MCF 10A (cell line): ENCODE results near the gene HTN3. TPM values are rescaled to one million over a fixed set of nuclear protein-coding genes. Genes with fewer than 3 reads are reported as not detected.
"Not testable (repeated sequence)": the region's sequence is repeated elsewhere in the genome, so short reads cannot be mapped to it uniquely, and the experiment has no call there.

Experiments
- BruUV-seq: library from RNA; stranded (reverse); fragments of 400-500 nt; replicated peaks from 2 replicates; lab custom pipeline; 2021; lab: Mats Ljungman, UMichigan
- CTCF ChIA-PET: fragments of 300-600 bp; sonication (Branson Sonifier 250); formaldehyde crosslinking; extraction: SDS; loops from one replicate; lab custom pipeline; 2021; ENCODE audit warnings: antibody characterized with exemption, inconsistent platforms; lab: Yijun Ruan, JAX
- POLR2A ChIA-PET: fragments of 300-600, 350-650 bp; sonication (Branson Sonifier 250); formaldehyde crosslinking; extraction: SDS; loops from one replicate; lab custom pipeline; 2020; ENCODE audit warnings: antibody characterized with exemption, inconsistent platforms; lab: Yijun Ruan, JAX
- DNase-seq: peaks from one replicate; pipeline ENCODE4 v3.0.0-alpha.2; 2018; ENCODE audit not compliant: unreplicated experiment
- H3K27ac Mint-ChIP-seq: one replicate; pipeline ENCODE4 v1.8.0; 2022; ENCODE audit warnings: mild to moderate bottlenecking, low read depth, mixed read lengths; ENCODE audit not compliant: unreplicated experiment
- H3K27me3 Mint-ChIP-seq: one replicate; pipeline ENCODE4 v1.8.0; 2022; ENCODE audit warnings: mixed read lengths; ENCODE audit not compliant: insufficient read depth, unreplicated experiment
- H3K36me3 Mint-ChIP-seq: one replicate; pipeline ENCODE4 v1.8.0; 2022; ENCODE audit warnings: mild to moderate bottlenecking, moderate library complexity, mixed read lengths; ENCODE audit not compliant: insufficient read depth, unreplicated experiment
- H3K4me1 Mint-ChIP-seq: one replicate; pipeline ENCODE4 v1.8.0; 2022; ENCODE audit warnings: mixed read lengths; ENCODE audit not compliant: insufficient read depth, unreplicated experiment
- H3K4me3 Mint-ChIP-seq: one replicate; pipeline ENCODE4 v1.8.0; 2022; ENCODE audit warnings: mild to moderate bottlenecking, moderate library complexity, mixed read lengths; ENCODE audit not compliant: unreplicated experiment
- H3K9me3 Mint-ChIP-seq: one replicate; pipeline ENCODE4 v1.8.0; 2022; ENCODE audit warnings: mixed read lengths; ENCODE audit not compliant: unreplicated experiment
- CTCF ChIP-seq: fragments of 200-600 bp; IDR thresholded peaks from one replicate; pipeline ENCODE4 v1.8.0; 2022; ENCODE audit warnings: antibody characterized with exemption, mild to moderate bottlenecking; ENCODE audit not compliant: unreplicated experiment
- intact Hi-C: fragments of 100-400 bp; cut with micrococcal nuclease; formaldehyde crosslinking; loops from 2 replicates; pipeline ENCODE4 v1.14.1; 2022
- total RNA-seq: library from RNA; stranded (reverse); gene quantifications from 2 replicates; pipeline ENCODE4 v1.2.3, GENCODE V29; 2022

Gene HTN3
- total RNA-seq, 1 experiment from 2014 or later: not detected

- Mint-ChIP-seq H3K27ac (no peak overlapping the region), H3K4me1 (no peaks in the 10 kb centered on the region), H3K4me3 (no peak overlapping the region), H3K27me3 (peaks cover 42% of the 10 kb centered on the region), H3K36me3 (no peaks in the 10 kb centered on the region), H3K9me3 (no peaks in the 10 kb centered on the region)
- ChIA-PET CTCF (no interaction called here), POLR2A (no interaction called here)
- DNase-seq: no peak
- intact Hi-C loops: no loop called here
- no peak for TF ChIP-seq CTCF
- BruUV-seq: no TSS peak
Measured at GRCh38 chr4:70027011-70027410, 1.2 kb upstream of the HTN3 start.

GRCh38 chr4:70037559-70037958, 9.3 kb downstream of the HTN3 start:
- H3K27me3 Mint-ChIP-seq, H3K36me3 Mint-ChIP-seq, POLR2A ChIA-PET, H3K27ac Mint-ChIP-seq, H3K4me3 Mint-ChIP-seq, BruUV-seq, H3K4me1 Mint-ChIP-seq, intact Hi-C loops, DNase-seq: not testable (repeated sequence)
- peaks cover 17% of the 10 kb centered on the region for H3K9me3 Mint-ChIP-seq
- CTCF ChIA-PET: interaction anchor here (1.1 kb wide), 1 partner anchor 144 kb away, joined by 3 read pairs; no protein-coding TSS in a partner anchor

GRCh38 chr4:70039928-70040327, 11.7 kb downstream of the HTN3 start:
- H3K9me3 Mint-ChIP-seq, intact Hi-C loops, H3K4me1 Mint-ChIP-seq, BruUV-seq, CTCF ChIA-PET, H3K27me3 Mint-ChIP-seq, POLR2A ChIA-PET, H3K4me3 Mint-ChIP-seq, DNase-seq, H3K36me3 Mint-ChIP-seq, H3K27ac Mint-ChIP-seq: not testable (repeated sequence)

GRCh38 chr4:70041652-70042286, 13.5 kb downstream of the HTN3 start:
- H3K27ac Mint-ChIP-seq: no peak overlapping the region
- POLR2A ChIA-PET: no interaction called here

GRCh38 chr4:70050138-70050537, 21.9 kb downstream of the HTN3 start, which contains the start of gene HTN1:
Gene HTN1, plus strand, starts transcription at chr4:70050438. Its CDS starts 2,639 bp downstream, at chr4:70053077.
- H3K4me3 Mint-ChIP-seq, POLR2A ChIA-PET, BruUV-seq, CTCF ChIA-PET, H3K9me3 Mint-ChIP-seq, H3K27ac Mint-ChIP-seq, intact Hi-C loops, DNase-seq, H3K36me3 Mint-ChIP-seq, H3K4me1 Mint-ChIP-seq: not testable (repeated sequence)
- peaks cover 35% of the 10 kb centered on the region for H3K27me3 Mint-ChIP-seq

More at GRCh38 chr4:70041652-70042286, 13.5 kb downstream of the HTN3 start:
- no peak for TF ChIP-seq CTCF
- CTCF ChIA-PET: no interaction called here
- H3K4me1 Mint-ChIP-seq: no peaks in the 10 kb centered on the region
- BruUV-seq: no TSS peak
- H3K4me3 Mint-ChIP-seq: no peak overlapping the region
- no peak for DNase-seq
- H3K9me3 Mint-ChIP-seq: peaks cover 7% of the 10 kb centered on the region
- H3K36me3 Mint-ChIP-seq: no peaks in the 10 kb centered on the region
- no peaks in the 10 kb centered on the region for H3K27me3 Mint-ChIP-seq
- intact Hi-C loops: no loop called here

- H3K4me1 Mint-ChIP-seq, BruUV-seq, H3K36me3 Mint-ChIP-seq, CTCF ChIA-PET, H3K27ac Mint-ChIP-seq, intact Hi-C loops, DNase-seq, H3K4me3 Mint-ChIP-seq: not testable (repeated sequence)
- POLR2A ChIA-PET: interaction anchor here (0.7 kb wide), 1 partner anchor 20 kb away, joined by 3 read pairs; no protein-coding TSS in a partner anchor
- Mint-ChIP-seq H3K9me3 (peaks cover 10% of the 10 kb centered on the region), H3K27me3 (peaks cover 46% of the 10 kb centered on the region)
Measured at GRCh38 chr4:70056534-70056933, 28.3 kb downstream of the HTN3 start.
